HG03521 (cell line): ENCODE data around the gene ZNF791.
"Not testable (repeated sequence)": the region's sequence is repeated elsewhere in the genome, so short reads cannot be mapped to it uniquely, and the experiment has no call there.

Experiments used
- ATAC-seq: cut with Tn5 transposase; IDR thresholded peaks from one replicate; pipeline ENCODE4 v1.9.1; 2021; ENCODE audit warnings: mild to moderate bottlenecking, moderate library complexity; ENCODE audit not compliant: unreplicated experiment

ZNF791 gene

GRCh38 chr19:12628040-12629022 is 17.6 kb downstream of the ZNF791 start:
- ATAC-seq, result no peak

- ATAC-seq, result no peak
These were observed 18.5 kb downstream of the ZNF791 start for GRCh38 chr19:12629215-12629614.

DNA sequence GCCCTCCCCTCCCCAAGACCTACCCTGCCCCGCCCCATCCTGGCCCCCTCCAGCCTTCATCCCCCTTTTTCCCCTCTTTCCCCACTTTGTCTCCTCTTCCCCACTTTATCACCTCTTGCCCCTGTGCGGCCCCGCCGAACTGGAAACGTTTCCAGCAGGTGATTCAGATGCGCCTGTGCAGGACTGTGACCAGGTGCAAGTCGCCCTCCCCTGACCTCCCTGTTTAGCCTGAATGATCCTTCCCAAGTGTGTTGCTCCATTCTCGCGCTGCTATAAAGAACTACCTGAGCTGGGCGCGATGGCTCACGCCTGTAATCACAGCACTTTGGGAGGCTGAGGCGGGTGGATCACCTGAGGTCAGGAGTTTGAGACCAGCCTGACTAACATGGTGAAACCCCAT is 25.9 kb downstream of the ZNF791 start:
- no peak for ATAC-seq

GRCh38 chr19:12638611-12639182 is 28.0 kb downstream of the ZNF791 start:
- no peak for ATAC-seq

DNA sequence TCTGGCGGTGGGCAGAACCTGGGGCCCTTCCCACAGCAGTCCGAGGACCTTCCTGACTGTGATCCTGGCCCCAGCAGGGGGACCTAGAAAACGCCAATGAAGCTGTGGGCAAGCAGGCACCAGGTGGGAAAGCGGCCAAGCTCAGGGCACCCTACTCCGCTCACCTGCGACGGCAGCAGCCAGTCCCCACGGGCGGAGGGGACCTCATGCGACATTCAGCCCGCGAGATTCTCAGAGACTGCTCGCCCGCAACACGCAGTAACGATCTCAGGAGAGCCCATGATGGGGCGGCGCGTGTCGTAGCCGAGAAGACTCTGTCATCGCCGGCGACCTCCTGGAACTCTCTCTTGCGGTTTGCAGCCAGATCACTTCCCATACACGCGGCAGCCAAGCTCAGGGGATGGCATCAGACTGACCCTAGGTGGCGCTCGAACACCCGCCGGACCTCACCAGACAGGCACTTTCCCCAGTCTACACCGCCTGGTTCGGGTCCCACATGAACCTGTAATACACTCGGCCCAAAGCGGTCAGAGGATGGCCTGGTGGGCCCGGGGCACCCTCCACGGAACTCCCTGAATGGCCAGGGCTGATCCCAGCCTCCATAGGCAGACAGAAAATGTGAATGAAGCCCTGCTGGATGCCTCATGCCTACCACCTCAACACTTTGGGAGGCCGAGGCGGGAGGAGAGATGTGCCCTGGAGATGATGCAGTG is 29.3 kb downstream of the ZNF791 start:
- peak; percentile 62 for ATAC-seq

GRCh38 chr19:12641456-12641855 is 30.7 kb downstream of the ZNF791 start:
- no peak for ATAC-seq

GRCh38 chr19:12642506-12642905 is 31.8 kb downstream of the ZNF791 start:
- ATAC-seq, result no peak

DNA sequence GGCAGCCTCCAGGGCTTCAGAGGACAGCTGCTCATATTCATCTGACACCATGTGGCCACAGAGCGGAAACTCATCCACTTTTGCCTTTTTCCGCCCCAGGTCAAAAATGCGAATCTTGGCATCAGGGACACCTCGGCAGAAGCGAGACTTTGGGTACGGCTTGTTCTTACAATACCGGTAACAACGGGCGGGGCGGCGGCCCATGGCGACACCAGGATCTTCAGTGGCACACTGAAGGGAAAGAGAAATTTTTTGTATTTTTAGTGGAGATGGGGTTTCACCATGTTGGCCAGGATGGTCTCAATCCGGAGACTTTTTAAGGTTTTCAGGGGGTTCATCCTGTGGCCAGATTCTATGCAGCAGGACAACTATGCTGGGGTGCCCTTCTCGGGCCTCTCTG is 33.0 kb downstream of the ZNF791 start:
- ATAC-seq, result not testable (repeated sequence)

DNA sequence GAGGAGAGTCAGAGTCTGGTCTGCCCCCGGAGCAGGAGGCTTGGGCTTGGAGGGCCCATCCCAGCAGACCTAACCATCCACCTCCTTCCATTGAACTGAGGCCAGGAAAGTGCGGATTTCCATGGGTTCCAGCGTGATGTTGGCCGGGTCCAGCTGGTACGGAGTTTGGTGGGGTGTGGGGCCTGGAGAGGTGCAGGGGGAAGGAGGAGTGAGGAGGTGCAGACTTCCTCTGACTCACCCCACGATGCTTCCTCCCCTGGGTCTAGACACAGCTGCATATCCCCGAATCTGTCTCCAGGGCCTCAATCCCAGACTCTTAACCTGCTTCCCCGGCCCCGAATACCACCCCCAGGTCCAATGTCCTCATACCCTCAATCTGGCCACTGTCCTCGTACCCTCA is 35.8 kb downstream of the ZNF791 start:
- ATAC-seq, result no peak

DNA sequence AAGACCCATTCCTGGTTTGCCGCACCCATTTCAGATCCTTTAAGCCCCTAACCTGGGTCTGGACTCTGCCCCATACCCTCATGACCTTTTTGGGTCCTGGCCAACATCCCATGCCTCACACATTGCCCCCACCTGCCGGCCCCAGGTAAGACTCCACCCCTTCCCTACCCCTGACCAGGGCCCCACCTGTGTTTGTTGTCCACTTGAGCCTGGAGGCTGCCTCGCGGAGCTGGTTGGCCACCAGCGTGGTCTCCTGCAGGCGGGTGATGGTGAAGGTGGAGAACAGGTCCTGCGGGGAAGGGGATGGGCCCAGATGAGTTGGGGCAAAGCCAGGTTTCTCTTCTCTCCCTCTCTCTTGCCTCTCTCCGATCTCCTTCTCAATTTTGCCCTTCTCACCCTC is 36.3 kb downstream of the ZNF791 start:
- ATAC-seq, result no peak

DNA sequence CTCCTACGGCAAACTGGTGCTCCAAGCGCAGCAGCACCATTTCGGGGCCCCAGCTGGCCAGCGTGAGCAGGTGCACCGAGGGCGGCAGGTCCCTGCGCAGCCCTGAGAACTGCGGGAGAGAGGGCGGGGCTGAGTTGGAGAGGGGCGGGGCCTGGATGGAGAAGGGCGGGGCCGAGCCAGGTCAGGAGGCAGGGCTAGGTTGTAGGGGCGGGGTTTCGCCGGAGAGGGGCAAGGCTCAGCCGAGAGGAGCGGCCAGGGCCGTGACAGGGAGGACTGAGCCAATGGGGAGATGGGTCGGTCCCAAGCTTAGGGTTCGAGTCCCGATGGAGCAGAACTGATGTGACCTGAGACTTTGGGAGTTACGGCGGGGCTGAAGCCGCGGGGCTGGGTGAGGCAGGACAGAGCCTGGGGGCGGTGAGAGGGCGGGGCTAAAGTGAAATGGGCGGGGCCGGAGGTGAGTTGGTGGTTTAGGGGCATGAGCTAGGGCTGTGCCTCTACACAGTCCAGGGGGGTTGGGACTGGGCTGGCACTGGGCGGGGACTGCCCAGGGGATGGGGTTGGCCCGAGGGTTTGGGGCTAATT is 36.9 kb downstream of the ZNF791 start:
- ATAC-seq, result no peak

- no peak for ATAC-seq
These were observed 37.4 kb downstream of the ZNF791 start for GRCh38 chr19:12648088-12648487.

GRCh38 chr19:12649941-12650340 is 39.2 kb downstream of the ZNF791 start:
- no peak for ATAC-seq

- no peak for ATAC-seq
These were observed 41.5 kb downstream of the ZNF791 start for GRCh38 chr19:12652219-12652618.

- ATAC-seq, result no peak
These were observed 44.8 kb downstream of the ZNF791 start for GRCh38 chr19:12655546-12655945.

- no peak for ATAC-seq
These were observed 46.3 kb downstream of the ZNF791 start for GRCh38 chr19:12656899-12657571.

DNA sequence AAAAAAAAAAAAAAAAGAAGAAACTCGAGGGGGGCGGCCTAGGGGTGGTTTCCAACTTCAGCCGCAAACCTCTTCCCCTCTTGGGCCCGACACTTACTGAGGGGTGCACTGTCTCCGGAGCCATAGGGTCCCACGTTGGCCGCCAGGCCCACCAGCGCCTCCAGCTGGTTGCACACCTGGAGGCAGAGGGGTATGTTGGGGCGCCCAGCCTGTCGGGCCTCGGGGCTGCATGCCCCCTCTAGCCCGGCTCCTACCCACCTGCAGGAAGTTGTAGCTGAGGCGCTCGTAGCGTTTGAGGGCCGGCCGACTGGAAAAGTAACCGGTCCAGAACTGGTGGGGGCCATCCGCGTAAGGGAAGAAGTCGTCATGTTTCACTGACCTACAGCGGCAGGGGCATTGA is 47.2 kb downstream of the ZNF791 start:
- no peak for ATAC-seq

- ATAC-seq, result no peak
These were observed 50.3 kb downstream of the ZNF791 start for GRCh38 chr19:12660980-12661379.

DNA sequence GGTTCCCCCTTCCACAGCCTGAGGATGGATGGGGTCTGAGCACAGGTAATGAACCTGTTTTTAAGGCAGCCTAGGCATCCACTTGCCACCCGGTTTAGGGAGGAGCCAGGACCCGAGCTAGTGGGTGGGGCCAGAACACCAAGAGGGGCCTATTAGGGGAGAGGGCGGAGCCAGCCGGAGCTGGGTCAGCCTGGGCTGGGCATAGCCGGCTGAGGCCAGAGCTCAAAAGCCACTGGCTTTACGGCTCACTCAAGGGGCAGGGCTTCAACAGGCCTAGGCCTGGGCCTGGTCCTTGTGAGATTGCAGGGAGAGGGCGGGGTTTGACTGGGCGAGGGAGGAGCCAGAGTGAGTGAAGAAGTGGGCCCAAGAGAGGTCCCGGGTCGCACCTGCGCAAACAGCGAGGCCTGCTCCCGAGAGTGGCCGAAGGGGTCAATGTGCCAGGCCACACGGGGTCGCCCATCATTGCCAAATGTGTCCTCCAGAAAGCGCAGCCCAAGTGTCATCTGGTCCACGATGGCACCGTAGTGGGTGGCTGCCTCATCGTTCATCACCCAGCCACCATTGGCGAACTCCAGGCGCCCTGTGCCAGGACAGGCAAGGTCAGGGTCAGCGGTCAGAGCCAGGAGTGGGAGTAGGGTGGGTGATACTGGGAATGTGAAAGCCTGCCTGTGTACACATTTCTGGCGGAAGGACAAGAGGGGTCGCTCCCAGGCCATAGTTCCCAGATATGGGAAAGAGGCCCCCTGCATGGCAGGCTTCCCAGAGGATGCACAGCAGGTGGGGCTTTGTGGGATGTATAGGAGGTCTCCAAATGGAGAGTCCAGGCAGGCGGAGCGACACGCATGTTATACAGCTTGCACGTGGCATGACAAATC is 53.9 kb downstream of the ZNF791 start:
- no peak for ATAC-seq

DNA sequence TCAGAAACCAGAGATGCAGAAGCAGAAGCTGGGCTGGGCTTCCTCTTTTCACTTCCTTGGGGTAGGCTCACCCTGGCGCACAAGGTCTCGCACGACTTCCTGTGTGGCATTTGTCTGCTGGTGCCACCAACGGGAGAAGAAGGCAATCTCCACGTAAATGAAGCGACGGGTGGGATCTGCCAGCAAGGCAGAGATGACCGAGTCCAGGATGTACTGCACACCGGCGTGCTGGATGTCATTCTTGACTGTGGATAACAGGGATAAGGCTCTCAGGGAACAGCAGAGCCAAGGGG is 54.5 kb downstream of the ZNF791 start:
- no peak for ATAC-seq
